Measurements from ENCODE around the gene CORO2A. TPM values are rescaled to one million over a fixed set of nuclear protein-coding genes. Genes with fewer than 3 reads are reported as not detected.

The CORO2A gene, protein sequence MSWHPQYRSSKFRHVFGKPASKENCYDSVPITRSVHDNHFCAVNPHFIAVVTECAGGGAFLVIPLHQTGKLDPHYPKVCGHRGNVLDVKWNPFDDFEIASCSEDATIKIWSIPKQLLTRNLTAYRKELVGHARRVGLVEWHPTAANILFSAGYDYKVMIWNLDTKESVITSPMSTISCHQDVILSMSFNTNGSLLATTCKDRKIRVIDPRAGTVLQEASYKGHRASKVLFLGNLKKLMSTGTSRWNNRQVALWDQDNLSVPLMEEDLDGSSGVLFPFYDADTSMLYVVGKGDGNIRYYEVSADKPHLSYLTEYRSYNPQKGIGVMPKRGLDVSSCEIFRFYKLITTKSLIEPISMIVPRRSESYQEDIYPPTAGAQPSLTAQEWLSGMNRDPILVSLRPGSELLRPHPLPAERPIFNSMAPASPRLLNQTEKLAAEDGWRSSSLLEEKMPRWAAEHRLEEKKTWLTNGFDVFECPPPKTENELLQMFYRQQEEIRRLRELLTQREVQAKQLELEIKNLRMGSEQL
- under 0.01 and 0.11 TPM in 2 replicates for total RNA-seq (2014; rRNA removed)
- polyA plus RNA-seq (2012), result 0.51 TPM

DNA sequence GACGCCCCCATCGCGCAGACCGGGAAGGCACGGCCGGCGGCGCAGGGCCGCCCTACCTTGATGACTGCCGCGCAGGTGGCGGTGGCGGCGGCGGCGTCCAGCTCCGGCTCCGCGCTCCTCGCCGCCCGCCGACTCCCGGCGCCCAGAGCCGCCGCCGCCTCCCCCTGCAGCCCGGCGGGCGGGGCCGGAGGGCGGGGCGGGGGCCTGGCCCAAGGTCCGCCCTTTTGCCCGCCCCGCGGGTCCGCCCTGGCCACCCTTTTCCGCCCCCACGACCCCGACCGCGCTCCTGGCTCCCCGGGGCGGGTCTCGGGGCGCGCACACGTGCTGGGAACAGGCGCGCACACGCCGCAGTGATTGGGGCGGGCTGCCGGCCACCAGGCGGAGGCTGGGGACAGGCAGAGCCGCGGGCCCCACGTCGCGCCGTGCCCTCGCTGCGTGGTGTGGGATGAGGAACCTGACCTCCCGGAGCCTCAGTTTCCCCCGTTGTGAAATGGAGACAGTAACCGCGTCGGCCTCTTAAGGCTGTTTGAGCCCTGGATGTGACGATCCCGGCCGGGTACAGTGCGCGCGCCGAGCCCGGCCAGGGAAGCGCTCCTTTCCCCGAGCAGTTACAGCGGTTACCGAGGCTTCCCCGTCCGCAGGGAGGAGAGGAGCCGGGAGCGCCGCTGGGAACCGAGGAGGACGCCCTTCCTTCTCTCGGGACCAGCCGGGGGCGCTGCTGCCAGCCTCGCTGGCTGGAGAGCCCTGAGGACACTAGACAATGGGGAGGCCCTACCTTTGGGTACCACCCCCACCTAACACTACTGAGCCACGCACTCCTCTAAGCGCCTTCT lies at the start of gene CORO2A:
Gene CORO2A (minus strand): TSS at position 135 of the 833 bp plus-strand sequence. CDS start 34,977 bp downstream, outside the sequence.
- DNase-seq (ENCODE audit: low read depth), result peak; percentile 59

DNA sequence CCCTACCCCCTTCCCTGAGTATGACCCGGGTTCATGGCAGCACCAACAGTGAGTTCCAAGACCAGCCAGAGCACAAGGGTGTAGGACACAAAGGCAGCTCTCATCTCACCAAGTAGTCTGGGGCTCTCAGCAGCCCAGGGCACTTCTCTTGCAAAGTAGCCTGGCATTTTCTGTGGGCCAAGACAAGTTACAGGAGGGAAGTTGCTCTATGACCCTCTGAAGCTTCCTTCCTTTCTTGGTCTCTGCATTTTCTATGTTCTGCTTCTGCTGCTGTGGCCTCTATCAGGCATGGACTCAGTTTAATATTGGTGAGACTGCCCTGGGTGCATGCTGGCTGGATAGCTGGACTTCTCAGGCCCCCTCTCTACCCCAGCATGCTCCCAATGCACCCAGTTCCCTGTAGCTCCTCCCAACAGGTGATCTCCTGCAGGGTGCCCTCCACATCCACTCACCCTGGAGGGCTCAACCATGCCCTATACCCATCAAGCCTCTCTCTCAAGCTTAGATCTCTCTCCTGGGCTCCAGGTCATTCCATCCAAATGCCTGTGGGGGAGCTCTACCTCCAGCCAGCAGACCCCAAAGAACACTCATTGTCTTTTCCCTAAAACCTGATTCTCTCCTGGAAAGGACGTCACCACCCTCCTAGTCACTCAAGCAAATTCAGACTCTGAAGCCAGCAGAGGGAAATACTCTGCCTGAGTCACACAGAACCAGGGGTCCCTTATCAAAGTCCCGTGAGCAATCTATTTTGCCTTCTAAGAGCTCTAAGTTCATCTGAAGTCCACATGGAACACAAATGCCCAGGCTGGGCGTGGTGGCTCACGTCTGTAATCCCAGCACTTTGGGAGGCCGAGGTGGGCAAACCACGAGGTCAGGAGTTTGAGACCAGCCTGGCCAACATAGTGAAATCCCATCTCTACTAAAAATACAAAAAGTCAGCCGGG lies 49.2 kb upstream of the CORO2A start:
- DNase-seq (ENCODE audit: low read depth), result no peak

DNA sequence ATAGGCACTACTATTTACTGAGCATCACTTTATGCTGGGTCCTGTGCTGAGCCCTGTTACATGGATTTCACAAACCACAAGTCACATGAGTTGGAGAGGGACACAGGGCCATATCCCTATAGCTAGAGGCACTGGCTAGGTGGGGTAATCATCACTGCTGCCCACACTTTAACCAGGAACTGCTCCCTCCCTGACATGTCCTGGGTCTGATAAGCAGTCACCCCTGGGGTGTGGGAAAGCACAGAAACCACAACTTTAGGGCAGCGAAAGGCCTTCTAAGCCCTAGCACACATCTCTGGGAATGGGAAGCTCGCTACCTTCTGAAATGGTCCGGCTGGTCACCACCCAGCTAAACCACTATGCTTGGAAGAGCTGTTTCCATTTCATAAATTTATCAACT lies 48.0 kb upstream of the CORO2A start:
- no peak for DNase-seq (ENCODE audit: low read depth)

GRCh38 chr9:98236901-98237487 lies 44.6 kb upstream of the CORO2A start:
- no peak for DNase-seq (ENCODE audit: low read depth)

DNA sequence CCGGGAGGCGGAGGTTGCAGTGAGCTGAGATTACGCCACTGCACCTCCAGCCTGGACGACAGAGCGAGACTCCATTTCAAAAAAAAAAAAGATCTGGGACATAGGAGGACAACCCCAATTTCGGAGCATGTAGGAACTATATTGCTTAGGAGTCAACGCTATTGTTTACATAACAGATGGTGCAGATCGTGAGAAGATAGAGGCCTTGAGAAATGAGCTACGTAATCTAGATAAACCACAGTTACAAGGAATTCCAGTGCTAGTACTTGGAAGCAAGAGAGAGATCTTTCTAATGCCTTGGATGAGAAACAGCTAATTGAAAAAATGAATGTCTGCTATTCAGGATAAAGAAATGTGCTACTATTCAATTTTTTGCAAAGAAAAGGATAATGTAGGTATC lies 42.7 kb upstream of the CORO2A start:
- DNase-seq (ENCODE audit: low read depth), result no peak

DNA sequence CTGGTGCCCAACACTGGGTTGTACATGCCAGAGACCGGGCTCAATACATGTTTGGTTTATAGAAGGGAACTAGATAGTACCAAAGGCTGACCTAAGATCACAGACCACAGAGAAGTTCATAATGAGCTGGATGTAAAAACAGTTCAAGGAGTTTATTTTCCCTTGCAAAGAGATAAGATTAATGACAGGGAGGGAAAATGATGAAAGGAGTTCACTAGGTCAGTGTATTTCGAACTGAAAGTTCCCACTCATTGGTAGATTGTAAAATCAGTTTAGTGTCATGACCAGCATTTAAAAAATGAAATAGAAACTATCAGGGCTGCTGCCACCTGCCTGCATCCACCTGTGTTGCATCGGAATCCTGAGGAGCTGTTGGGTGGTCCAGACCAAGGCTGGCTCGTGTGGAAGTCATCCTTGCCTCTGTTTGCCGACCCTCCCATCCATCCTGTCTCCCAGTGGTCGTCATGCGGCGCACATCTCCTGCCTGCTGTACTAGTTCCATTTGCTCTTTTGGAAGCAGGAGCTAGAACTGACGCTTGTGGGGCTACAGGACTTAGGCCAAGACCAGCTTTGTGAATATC lies 41.9 kb upstream of the CORO2A start:
- DNase-seq (ENCODE audit: low read depth), result no peak

DNA sequence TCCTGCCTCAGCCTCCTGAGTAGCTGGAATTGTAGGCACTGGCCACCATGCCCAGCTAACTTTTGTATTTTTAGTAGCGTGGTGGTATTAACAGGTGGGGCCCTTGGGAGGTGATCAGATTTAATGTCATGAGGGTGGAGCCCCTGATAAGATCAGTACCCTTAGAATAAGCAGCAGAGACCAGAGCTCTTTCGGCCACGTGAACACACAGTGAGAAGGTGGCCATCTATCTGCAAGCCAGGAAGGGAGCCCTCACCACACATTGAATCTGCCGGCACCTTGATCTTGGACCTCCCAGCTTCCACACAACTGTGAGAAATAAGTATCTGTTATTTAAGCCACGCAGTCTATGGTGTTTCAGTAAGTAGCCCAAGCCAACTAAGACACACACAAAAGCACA lies 40.5 kb upstream of the CORO2A start:
- no peak for DNase-seq (ENCODE audit: low read depth)

DNA sequence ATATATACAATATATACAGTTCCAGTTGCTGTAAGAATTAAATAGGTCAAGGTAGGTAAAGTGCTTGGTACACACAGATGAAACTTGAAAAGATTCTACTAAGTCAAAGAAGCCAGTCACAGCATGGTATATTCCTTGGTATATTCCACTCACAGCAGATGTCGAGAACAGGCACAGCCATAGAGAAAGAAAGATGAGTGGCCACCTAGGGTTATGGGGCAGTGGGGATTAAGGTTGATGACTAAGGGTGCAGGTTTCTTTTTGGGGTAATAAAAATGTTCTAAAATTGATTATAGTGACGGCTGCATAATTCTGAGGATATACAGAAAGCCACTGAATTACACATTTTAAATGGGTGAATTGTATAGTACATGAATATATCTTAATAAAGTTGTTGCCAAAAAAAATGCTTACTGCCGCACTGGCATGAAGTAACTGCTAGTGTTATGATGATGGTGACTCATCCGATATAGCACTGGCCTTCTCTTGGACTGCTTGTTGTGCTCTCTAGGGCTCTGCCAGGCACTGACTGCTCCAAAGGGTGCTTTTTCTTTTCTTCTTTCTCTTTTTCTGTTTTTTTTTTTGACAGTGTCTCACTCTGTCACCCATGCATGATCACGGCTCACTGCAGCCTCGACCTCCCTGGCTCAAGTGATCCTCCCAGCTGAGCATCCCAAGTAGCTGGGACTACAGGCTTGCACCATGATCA lies 39.5 kb upstream of the CORO2A start:
- peak; percentile 84 for DNase-seq (ENCODE audit: low read depth)

DNA sequence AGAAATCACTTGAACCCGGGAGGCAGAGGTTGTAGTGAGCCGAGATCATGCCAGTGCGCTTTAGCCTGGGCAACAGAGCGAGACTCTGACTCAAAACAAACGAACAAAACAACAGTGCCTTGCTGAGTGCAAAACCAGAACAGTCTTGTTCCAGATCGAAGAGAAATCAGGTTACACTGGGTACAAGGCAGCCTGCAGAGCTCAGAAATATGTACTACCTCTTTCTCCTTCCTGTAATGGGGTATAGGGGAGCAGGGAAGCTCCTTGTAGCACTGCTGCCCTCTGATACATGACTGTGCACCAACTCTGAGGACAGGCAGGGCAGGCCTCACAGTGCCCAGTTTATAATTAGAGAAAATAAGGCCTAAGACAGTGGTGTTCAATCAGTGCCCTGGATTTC lies 38.4 kb upstream of the CORO2A start:
- no peak for DNase-seq (ENCODE audit: low read depth)

GRCh38 chr9:98230304-98230703 lies 37.9 kb upstream of the CORO2A start:
- DNase-seq (ENCODE audit: low read depth), result no peak

GRCh38 chr9:98229620-98230019 lies 37.2 kb upstream of the CORO2A start:
- no peak for DNase-seq (ENCODE audit: low read depth)

DNA sequence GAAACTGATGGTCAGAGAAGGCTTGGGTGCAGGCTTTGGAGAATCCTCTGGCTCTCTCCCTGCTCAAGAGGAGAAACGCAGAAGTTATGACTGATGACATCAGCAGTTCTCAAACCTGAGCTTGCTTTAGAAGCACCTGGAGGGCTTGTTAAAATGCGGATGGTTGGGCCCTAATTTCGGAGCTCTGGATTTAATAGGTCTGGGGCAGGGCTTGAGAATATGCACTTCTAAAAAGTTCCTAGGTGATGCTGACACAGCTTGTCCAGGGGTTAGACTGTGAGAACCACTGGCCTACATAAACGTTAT lies 36.6 kb upstream of the CORO2A start:
- DNase-seq (ENCODE audit: low read depth), result no peak

DNA sequence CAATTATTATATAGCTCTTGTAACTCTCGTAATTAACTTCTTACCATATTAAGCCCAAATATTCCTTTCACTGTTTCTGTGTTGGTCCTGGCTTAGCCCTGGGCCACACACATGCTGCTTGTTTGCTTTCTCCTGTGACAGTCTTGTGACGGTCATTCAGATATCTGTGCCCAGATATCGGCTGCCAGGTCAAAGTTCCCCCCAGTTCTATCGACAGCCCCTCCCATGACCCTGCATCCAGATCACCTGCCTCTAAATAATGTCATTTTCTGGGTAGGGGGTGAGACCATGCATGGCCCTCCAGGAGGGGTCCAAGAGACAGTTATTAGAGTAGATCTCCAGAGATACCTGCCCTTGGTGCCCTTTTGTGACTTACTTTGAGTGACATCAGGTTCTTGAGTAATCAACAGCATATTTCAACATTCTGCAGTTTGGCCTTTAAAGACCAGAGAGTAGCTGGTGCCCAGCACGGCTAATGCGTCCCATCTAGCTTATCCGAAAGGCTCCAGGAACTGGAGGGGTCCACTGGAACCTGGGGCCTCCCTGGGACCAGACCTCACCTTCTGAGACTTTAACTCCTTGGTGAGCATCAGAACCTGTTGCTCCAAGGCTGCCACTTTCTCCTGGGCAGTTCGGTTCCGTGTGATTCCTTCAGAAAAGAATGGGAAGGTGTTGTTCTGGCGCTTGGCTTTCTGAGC lies 36.1 kb upstream of the CORO2A start:
- no peak for DNase-seq (ENCODE audit: low read depth)

DNA sequence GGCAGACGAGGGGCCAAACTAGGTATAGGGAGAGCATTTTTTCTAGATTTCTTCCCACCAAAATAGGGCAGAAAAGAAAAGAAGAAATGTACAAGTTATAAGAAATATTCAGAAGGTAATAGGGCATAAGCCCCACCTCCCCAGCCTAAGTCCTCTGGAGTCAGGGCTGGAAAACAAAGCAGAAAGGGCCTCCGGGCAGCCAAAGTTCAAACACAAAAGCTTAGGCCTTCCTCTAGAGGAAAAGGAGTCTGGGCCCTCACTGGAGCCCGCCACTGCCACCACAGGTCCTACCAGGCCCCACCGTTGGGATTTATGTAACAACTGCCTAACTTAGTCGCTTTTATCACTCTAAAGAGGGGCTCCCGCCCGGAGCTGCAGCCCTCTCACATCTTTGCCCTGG lies 35.4 kb upstream of the CORO2A start:
- no peak for DNase-seq (ENCODE audit: low read depth)

DNA sequence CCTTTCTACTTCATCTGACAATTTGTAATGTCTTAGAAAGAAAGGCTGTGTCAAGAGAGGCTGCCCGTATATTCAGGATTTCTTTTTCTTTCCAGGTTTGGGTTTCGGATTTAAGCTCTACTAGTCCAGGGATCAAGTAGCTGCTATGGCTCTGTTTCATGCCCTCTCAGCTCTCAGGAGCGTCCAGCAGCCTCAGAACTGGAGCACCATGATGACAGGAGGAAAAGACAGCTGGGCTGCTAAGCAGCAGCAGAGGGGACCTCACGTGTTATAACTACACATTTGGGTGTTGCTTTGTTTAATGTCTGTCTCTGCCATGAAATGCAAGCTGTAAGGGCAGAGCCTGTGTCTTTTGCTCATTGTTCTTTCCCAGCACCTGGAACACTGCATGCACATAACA lies 34.5 kb upstream of the CORO2A start:
- peak; percentile 72 for DNase-seq (ENCODE audit: low read depth)

DNA sequence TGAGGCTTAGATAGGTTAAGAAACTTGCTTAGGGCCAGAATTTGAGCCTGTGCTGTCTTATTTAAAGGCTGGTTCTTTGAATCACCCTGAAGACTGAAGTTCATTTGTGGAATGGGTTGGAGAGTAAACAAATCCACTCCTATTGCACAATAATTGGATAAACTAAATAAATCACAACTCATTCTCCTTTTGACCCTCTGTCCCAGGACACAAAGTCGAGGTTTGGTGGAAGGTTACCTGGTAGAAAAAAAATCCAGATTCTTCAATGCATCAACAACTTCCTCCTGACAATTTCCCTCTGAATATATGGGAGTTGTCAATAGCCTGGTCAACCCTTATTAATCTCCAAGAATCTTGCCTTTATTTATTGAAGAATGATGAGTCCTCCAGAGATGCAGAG lies 34.1 kb upstream of the CORO2A start:
- peak; percentile 18 for DNase-seq (ENCODE audit: low read depth)

GRCh38 chr9:98225015-98225442 lies 32.6 kb upstream of the CORO2A start:
- no peak for DNase-seq (ENCODE audit: low read depth)

DNA sequence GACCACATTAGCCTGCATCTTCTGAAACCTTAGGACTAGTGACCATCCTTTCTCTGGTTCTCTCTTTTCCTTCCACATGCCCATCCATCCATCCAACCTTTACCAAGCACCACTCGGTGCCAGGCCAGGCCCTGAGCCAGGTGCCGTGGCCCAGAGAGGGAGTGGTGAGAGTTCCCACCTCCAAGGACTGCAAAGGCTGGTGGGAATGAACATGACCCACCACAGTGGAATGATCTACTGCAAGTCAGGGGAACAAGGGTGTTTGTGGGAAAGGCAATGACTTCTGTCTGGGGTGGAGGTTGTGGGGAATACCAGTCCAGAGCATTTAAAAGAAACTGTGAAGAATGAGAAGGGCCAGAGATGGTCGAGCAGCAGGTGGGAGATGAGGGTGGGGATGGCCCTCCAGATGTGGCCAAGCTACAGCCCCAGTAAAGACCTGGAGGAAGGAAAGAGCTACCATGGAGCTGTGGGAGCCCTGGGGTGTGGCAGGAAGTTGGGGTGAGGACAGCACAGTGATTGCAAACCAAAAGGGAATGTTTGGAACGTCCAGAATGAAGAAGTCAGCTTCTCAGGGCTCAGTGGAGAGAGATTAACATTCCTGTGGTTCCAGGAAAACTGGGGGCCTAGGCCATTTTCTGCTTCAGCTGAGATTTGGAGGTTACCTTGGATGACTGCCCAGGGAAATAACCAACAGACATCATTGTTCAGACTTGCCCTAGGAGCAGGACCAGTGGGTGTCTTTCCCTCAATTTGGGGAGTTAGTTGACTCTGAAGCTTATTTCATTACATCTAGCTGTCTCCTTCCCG lies 30.7 kb upstream of the CORO2A start:
- peak; percentile 99 for DNase-seq (ENCODE audit: low read depth)

- no peak for DNase-seq (ENCODE audit: low read depth)
These were observed 28.5 kb upstream of the CORO2A start for GRCh38 chr9:98220911-98221310.

All from LHCN-M2 (cell line).